Bronchial epithelial cell (primary cell): ENCODE data around the gene PXK. TPM values are rescaled to one million over a fixed set of nuclear protein-coding genes. Genes with fewer than 3 reads are reported as not detected.

Experiments used
- DNase-seq: peaks from one replicate; pipeline ENCODE4 v3.0.0-alpha.2; 2010; ENCODE audit warnings: low read depth
- FAIRE-seq: peaks from 2 replicates; lab custom pipeline; 2011; peaks lifted over from hg19 to GRCh38; lab: Jason Lieb, UNC
- H3K27me3 ChIP-seq: 2 replicates; pipeline ENCODE4 v1.5.1; 2011; ENCODE audit warnings: low read length; ENCODE audit not compliant: control insufficient read depth, insufficient read depth
- H3K36me3 ChIP-seq: 2 replicates; pipeline ENCODE4 v1.5.1; 2011; ENCODE audit warnings: low read length; ENCODE audit not compliant: control insufficient read depth, insufficient read depth
- H3K4me3 ChIP-seq: 2 replicates; pipeline ENCODE4 v1.5.1; 2011; ENCODE audit warnings: mild to moderate bottlenecking, low read depth, low read length, control low read depth
- CTCF ChIP-seq: IDR thresholded peaks from 2 replicates; pipeline ENCODE4 v1.5.1; 2011; ENCODE audit warnings: mild to moderate bottlenecking, moderate library complexity, low read length, control low read depth, inconsistent platforms; ENCODE audit not compliant: insufficient read depth, severe bottlenecking
- total RNA-seq: library from RNA; depleted of rRNA; stranded (reverse); fragments of >200 nt; gene quantifications from 2 replicates; pipeline ENCODE4 v1.2.1, GENCODE V29; 2014

The PXK gene
- total RNA-seq, 1 donor from 2014 or later: 12.4 TPM

DNA sequence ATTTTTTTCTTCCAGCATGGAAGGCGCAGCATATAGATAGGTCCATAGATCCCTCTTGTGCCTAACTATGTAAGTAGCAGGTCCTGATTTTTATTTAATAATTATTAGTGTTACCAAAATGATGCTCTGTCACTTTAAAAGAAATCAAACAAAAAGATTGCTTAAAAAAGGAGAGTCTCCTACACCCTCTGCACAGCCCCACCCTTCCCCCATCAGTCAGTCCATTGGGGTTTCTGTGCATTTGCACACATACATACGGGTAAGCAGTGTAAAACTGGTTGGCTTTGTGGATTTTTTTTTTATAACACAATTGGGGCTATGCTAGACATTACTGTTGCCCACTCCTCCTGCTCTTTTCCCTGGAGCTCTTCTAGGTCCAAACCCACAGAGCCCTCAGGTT, 33.6 kb upstream of the PXK start:
- no peaks in the 10 kb centered on the region for H3K36me3 ChIP-seq
- no peak for TF ChIP-seq CTCF
- FAIRE-seq (no peak), DNase-seq (no peak)
- H3K4me3 ChIP-seq: no peak overlapping the region
- H3K27me3 ChIP-seq: no peaks in the 10 kb centered on the region

- H3K36me3 ChIP-seq: no peaks in the 10 kb centered on the region
- no peak for FAIRE-seq
- DNase-seq: peak; percentile 50
Observed at GRCh38 chr3:58299839-58300516, 32.7 kb upstream of the PXK start.

GRCh38 chr3:58305882-58306711, 26.6 kb upstream of the PXK start, which contains the start of the genes HTD2 and RPP14:
Gene HTD2, plus strand, starts transcription at chr3:58306520. Its CDS starts 11,094 bp downstream, at chr3:58317614.
Gene RPP14, plus strand, starts transcription at chr3:58306245. Its CDS starts 4,085 bp downstream, at chr3:58310330.
- peak within 1 kb of the TSS; percentile 90 for H3K4me3 ChIP-seq
- H3K27me3 ChIP-seq: no peaks in the 10 kb centered on the region
- FAIRE-seq: peak; percentile 18
- peak; percentile 91 for DNase-seq
- peaks cover 5% of the 10 kb centered on the region for H3K36me3 ChIP-seq
- TF ChIP-seq CTCF: peak; percentile 96

More at GRCh38 chr3:58299839-58300516, 32.7 kb upstream of the PXK start:
- no peak overlapping the region for H3K4me3 ChIP-seq
- no peaks in the 10 kb centered on the region for H3K27me3 ChIP-seq
- TF ChIP-seq CTCF: peak; percentile 49

DNA sequence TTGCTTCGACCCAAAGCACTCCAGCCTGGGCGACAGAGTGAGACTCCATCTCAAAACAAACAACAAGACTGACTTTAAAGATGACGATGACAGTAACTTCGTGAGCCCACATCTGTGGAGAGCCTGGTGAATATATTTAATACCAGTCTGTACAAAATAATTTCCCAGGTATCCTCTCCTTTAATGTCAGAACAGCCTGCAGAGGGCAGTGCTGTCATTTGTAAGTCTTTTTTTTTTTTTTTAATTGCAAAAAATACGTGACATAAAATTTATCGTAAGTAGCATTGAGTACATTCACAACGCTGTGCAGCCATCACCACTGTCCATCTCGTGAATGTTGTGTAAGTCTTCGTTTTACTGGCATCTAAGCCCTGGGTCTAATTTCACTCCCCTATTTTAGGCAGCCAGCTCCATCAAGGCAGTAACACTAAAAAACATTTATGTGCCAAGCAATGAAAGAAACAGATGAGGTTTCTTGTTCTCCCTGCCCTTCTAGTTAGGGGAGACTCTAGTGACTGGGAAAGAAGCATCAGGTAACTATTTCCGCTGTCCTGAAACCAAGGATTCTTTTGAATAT, 25.0 kb upstream of the PXK start:
- no peak for FAIRE-seq
- peak; percentile 67 for DNase-seq
- peak overlapping the region; percentile 90 for H3K4me3 ChIP-seq
- H3K27me3 ChIP-seq: no peaks in the 10 kb centered on the region
- TF ChIP-seq CTCF: peak; percentile 42
- peaks cover 10% of the 10 kb centered on the region for H3K36me3 ChIP-seq

DNA sequence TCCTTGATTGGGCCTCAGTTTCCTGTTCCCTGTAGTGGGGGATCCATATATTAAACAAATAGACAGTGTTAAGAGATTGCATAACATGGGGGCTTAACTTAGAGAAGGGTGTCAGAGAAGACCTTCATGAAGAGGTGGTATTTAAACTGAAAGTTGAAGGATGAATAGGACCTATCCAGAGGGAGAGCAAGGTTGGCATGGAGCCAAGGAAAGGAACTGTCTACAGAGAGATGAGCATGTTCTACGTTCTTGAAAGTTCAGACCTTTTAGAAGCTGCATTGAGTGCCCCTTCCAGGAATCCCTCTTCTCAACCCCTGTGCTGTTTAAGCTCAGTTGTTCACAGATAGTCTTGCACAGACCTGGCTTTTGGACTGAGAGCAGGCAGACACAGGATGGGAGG, 24.0 kb upstream of the PXK start:
- TF ChIP-seq CTCF: no peak
- Histone ChIP-seq H3K36me3 (peaks cover 13% of the 10 kb centered on the region), H3K4me3 (no peak overlapping the region), H3K27me3 (no peaks in the 10 kb centered on the region)
- DNase-seq (no peak), FAIRE-seq (no peak)
